DND-41 (cell line): Measurements from ENCODE around the gene SNAP29.

Source experiments
- ATAC-seq: fragments of 200-7000 bp; cut with Tn5 transposase; 3 replicates; pipeline ENCODE4 v1.9.1; 2021; ENCODE audit warnings: low read depth; ENCODE audit not compliant: insufficient read depth
- DNase-seq: peaks from one replicate; pipeline ENCODE4 v3.0.0-alpha.2; 2020
- H2AFZ ChIP-seq: 2 replicates; pipeline ENCODE4 v1.6.0; 2012; ENCODE audit warnings: low read depth, low read length
- H3K27ac ChIP-seq: 2 replicates; pipeline ENCODE4 v1.5.1; 2012; ENCODE audit warnings: low read length, inconsistent platforms
- H3K27me3 ChIP-seq: fragments of 200-600 bp; sonication (generic); 2 replicates; pipeline ENCODE4 v1.6.0; 2012; ENCODE audit warnings: low read length, mild to moderate bottlenecking, inconsistent platforms; ENCODE audit not compliant: insufficient read depth, poor library complexity
- H3K36me3 ChIP-seq: 2 replicates; pipeline ENCODE4 v1.5.1; 2012; ENCODE audit warnings: low read length, inconsistent platforms; ENCODE audit not compliant: insufficient read depth
- H3K4me1 ChIP-seq: 2 replicates; pipeline ENCODE4 v1.5.1; 2012; ENCODE audit warnings: mild to moderate bottlenecking, low read length; ENCODE audit not compliant: insufficient read depth
- H3K4me2 ChIP-seq: 2 replicates; pipeline ENCODE4 v1.6.0; 2012; ENCODE audit warnings: mild to moderate bottlenecking, moderate library complexity, low read length, inconsistent platforms; ENCODE audit not compliant: insufficient read depth
- H3K4me3 ChIP-seq, 2 experiments: fragments of 200-600 bp in 1 of 2; shearing (Covaris generic) in 1 of 2; 2 replicates each; pipeline ENCODE4 v1.5.1; 2012 to 2016; ENCODE audit warnings: inconsistent platforms in 2 of 2, low read length in 2 of 2, mild to moderate bottlenecking in 2 of 2, low read depth in 1 of 2, moderate library complexity in 1 of 2
- H3K79me2 ChIP-seq: 2 replicates; pipeline ENCODE4 v1.6.0; 2012; ENCODE audit warnings: low read length, inconsistent platforms; ENCODE audit not compliant: insufficient read depth
- H3K9ac ChIP-seq: 2 replicates; pipeline ENCODE4 v1.6.0; 2012; ENCODE audit warnings: low read depth, mild to moderate bottlenecking, inconsistent platforms, low read length, moderate library complexity
- H3K9me3 ChIP-seq: 2 replicates; pipeline ENCODE4 v1.5.1; 2012; ENCODE audit warnings: low read length, moderate library complexity, mild to moderate bottlenecking, inconsistent platforms; ENCODE audit not compliant: insufficient read depth, severe bottlenecking
- H4K20me1 ChIP-seq: 2 replicates; pipeline ENCODE4 v1.6.0; 2012; ENCODE audit warnings: low read length; ENCODE audit not compliant: insufficient read depth
- EZH2 ChIP-seq: IDR thresholded peaks from 3 replicates; pipeline ENCODE4 v1.6.1; 2012; ENCODE audit warnings: borderline replicate concordance, low read depth, mild to moderate bottlenecking, moderate library complexity, low read length, inconsistent platforms; ENCODE audit not compliant: severe bottlenecking
- TF ChIP-seq, protein P1 (sequence below): IDR thresholded peaks from 2 replicates; pipeline ENCODE4 v1.5.1; 2012; ENCODE audit warnings: borderline replicate concordance, low read length, moderate library complexity, mild to moderate bottlenecking; ENCODE audit not compliant: poor library complexity, severe bottlenecking; ENCODE audit errors: extremely low read depth

Gene SNAP29

DNA sequence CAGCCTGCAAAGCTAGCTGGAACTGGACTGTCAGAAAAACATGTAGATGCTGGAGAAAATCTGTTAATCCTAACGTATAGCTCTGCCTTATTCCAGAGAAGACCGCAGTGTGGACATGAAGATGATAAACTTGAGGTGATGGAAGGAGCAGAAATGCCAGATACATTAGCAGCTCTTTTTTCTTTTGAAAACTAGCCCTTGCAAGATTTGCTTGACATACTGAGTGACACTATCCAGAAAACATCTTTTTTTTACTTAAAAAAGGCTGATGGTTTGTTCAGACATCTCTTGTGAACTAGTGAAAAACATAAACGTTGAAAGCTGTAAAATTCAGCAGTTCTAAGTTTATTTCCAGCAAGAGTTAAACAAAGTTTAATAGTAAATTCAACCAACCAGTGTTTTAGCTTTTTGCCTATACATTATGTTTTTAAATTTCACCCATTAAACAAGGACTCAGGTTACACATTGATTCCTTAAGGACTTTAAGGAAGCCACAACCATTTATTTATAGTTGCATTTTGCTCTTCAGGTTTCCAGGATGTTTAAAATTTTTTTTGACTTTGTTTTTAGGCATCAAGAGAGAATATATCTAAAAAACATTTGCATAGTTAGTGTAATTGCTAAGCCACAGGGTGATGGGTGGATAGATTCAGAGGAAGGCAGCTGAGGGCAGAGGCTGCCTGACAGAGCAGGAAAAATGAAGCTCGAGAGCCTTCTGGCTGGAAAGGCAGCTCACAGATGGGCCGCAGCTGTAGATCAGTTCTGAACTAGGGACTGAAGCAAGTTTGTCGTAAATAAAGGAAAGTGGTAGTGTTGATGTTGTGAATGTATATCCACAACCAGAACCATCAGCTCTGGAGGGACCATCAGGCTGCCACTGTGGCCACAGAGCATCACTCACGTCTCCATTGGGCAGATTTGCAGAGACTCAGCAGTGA is 9.5 kb downstream of the SNAP29 start:
- no peak overlapping the region for H2AFZ ChIP-seq
- no peak overlapping the region for H3K4me3 ChIP-seq
- no peak overlapping the region for H3K4me2 ChIP-seq
- H3K27me3 ChIP-seq: no peaks in the 10 kb centered on the region
- DNase-seq: no peak
- TF ChIP-seq, protein P1, sequence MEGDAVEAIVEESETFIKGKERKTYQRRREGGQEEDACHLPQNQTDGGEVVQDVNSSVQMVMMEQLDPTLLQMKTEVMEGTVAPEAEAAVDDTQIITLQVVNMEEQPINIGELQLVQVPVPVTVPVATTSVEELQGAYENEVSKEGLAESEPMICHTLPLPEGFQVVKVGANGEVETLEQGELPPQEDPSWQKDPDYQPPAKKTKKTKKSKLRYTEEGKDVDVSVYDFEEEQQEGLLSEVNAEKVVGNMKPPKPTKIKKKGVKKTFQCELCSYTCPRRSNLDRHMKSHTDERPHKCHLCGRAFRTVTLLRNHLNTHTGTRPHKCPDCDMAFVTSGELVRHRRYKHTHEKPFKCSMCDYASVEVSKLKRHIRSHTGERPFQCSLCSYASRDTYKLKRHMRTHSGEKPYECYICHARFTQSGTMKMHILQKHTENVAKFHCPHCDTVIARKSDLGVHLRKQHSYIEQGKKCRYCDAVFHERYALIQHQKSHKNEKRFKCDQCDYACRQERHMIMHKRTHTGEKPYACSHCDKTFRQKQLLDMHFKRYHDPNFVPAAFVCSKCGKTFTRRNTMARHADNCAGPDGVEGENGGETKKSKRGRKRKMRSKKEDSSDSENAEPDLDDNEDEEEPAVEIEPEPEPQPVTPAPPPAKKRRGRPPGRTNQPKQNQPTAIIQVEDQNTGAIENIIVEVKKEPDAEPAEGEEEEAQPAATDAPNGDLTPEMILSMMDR: no peak
- peaks cover 57% of the 10 kb centered on the region for H3K36me3 ChIP-seq
- H3K79me2 ChIP-seq: peaks cover 20% of the 10 kb centered on the region; the same call in 1 of the 2 replicates
- H3K9me3 ChIP-seq: no peaks in the 10 kb centered on the region
- peaks cover 7% of the 10 kb centered on the region for H4K20me1 ChIP-seq
- no peak overlapping the region for H3K9ac ChIP-seq
- no peaks in the 10 kb centered on the region for H3K4me1 ChIP-seq
- no peak for ATAC-seq
- no peak overlapping the region for H3K27ac ChIP-seq

DNA sequence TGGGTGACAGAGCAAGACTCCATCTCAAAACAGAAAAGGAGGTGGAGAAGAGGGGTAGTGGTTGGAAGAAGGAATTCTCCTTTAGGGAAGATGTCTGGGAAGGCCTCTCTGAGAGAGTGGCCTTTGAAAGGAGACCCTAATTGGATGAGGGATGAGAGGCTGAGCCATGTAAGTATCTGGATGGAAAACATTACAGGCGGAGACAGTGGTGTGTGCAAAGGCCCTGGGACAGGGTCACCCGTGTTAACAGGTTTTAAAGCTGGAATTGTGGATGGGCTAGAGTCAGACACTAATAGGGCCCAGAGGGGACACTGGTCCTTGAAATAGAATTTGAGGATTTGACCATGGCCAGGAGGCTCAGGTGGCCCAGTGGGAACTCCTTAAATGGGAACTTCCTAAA is 10.4 kb downstream of the SNAP29 start:
- no peak for DNase-seq
- ATAC-seq: no peak
- Histone ChIP-seq H3K79me2 (peaks cover 13% of the 10 kb centered on the region; the same call in 1 of the 2 replicates), H3K36me3 (peaks cover 53% of the 10 kb centered on the region), H2AFZ (no peak overlapping the region), H3K27me3 (no peaks in the 10 kb centered on the region), H3K27ac (no peak overlapping the region), H3K4me3 (no peak overlapping the region), H3K4me2 (no peak overlapping the region), H3K4me1 (no peaks in the 10 kb centered on the region), H3K9ac (no peak overlapping the region), H3K9me3 (no peaks in the 10 kb centered on the region), H4K20me1 (peaks cover 7% of the 10 kb centered on the region)
- TF ChIP-seq, protein P1: no peak
- TF ChIP-seq EZH2: no peak

DNA sequence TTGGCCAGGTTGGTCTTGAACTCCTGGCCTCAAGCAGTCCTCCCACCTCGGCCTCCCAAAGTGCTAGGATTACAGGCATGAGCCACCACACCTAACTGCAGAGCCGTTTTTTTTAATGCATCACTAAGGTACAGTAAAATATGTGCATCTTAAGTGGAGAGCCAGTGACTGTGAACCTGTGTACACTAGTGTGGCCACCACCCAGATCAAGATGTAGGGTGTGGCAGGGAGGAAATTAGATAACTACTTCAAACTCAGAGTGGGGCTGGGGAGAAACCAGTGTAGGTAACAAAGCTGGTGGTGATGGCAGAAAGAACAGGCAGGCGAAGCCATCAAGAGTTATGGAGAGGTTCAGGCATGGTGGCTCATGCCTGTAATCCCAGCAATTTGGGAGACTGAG is 14.4 kb downstream of the SNAP29 start:
- no peak overlapping the region for H3K27ac ChIP-seq
- no peaks in the 10 kb centered on the region for H3K79me2 ChIP-seq
- no peak overlapping the region for H2AFZ ChIP-seq
- peaks cover 39% of the 10 kb centered on the region for H3K36me3 ChIP-seq
- no peak overlapping the region for H3K9ac ChIP-seq
- no peak overlapping the region for H3K4me3 ChIP-seq
- no peak for ATAC-seq
- no peak for DNase-seq
- no peaks in the 10 kb centered on the region for H3K4me1 ChIP-seq
- H3K9me3 ChIP-seq: no peaks in the 10 kb centered on the region
- H3K4me2 ChIP-seq: no peak overlapping the region
- H3K27me3 ChIP-seq: no peaks in the 10 kb centered on the region
- no peaks in the 10 kb centered on the region for H4K20me1 ChIP-seq
- TF ChIP-seq EZH2: no peak
- TF ChIP-seq, protein P1: no peak
